Activated CD4-positive, CD25-positive, alpha-beta regulatory T cell (primary cell): Measurements from ENCODE around the gene FCHSD2.
A peak's percentile ranks its signal among the peaks of the same experiment; 100 is the strongest.

Source experiments
- DNase-seq, 4 experiments: peaks; one replicate each; lab custom pipeline; 2025; lab: John Stamatoyannopoulos, UW

Gene FCHSD2

GRCh38 chr11:73172992-73173656 is 31.0 kb upstream of the FCHSD2 start:
- no peak for DNase-seq

GRCh38 chr11:73171436-73172161 is 29.5 kb upstream of the FCHSD2 start:
- DNase-seq, result no peak

GRCh38 chr11:73170140-73170539 is 28.0 kb upstream of the FCHSD2 start:
- no peak for DNase-seq

GRCh38 chr11:73168925-73169579 is 26.9 kb upstream of the FCHSD2 start:
- no peak for DNase-seq

GRCh38 chr11:73167363-73167954 is 25.3 kb upstream of the FCHSD2 start:
- DNase-seq, result no peak

GRCh38 chr11:73164803-73165540 is 22.9 kb upstream of the FCHSD2 start:
- DNase-seq, result no peak

GRCh38 chr11:73163638-73164174 is 21.6 kb upstream of the FCHSD2 start:
- DNase-seq, result no peak

- no peak for DNase-seq
Observed at GRCh38 chr11:73162196-73162740, 20.1 kb upstream of the FCHSD2 start.

- no peak for DNase-seq
Observed at GRCh38 chr11:73160005-73160760, 18.1 kb upstream of the FCHSD2 start.

GRCh38 chr11:73159297-73159696 is 17.2 kb upstream of the FCHSD2 start:
- no peak for DNase-seq

- DNase-seq, result no peak
Observed at GRCh38 chr11:73158356-73159051, 16.4 kb upstream of the FCHSD2 start.

GRCh38 chr11:73157101-73158010 is 15.2 kb upstream of the FCHSD2 start:
- no peak for DNase-seq

- DNase-seq, result no peak
Observed at GRCh38 chr11:73156686-73157085, 14.6 kb upstream of the FCHSD2 start.

GRCh38 chr11:73156114-73156513 is 14.0 kb upstream of the FCHSD2 start:
- DNase-seq, result no peak

GRCh38 chr11:73155102-73155501 is 13.0 kb upstream of the FCHSD2 start:
- no peak for DNase-seq

GRCh38 chr11:73154178-73154577 is 12.1 kb upstream of the FCHSD2 start:
- no peak for DNase-seq

- peak in 2 of 4 experiments; percentile 30 to 43 for DNase-seq
Observed at GRCh38 chr11:73152861-73153483, 10.9 kb upstream of the FCHSD2 start.

- DNase-seq, result no peak
Observed at GRCh38 chr11:73152086-73152853, 10.2 kb upstream of the FCHSD2 start.
